H9 (cell line): ENCODE measurements around the gene ETHE1. TPM values are rescaled to one million over a fixed set of nuclear protein-coding genes. Genes with fewer than 3 reads are reported as not detected.

ENCODE experiments used
- DNase-seq: peaks from one replicate; pipeline ENCODE4 v3.0.0-alpha.2; 2017
- H2AFZ ChIP-seq: one replicate; pipeline ENCODE4 v1.6.1; 2013; ENCODE audit warnings: mild to moderate bottlenecking, low read length, control low read depth, moderate library complexity
- H2AK5ac ChIP-seq: 2 replicates; pipeline ENCODE4 v1.6.1; 2013; ENCODE audit warnings: low read length, control low read depth, mixed read lengths; ENCODE audit not compliant: insufficient read length
- H2BK120ac ChIP-seq: one replicate; pipeline ENCODE4 v1.6.1; 2013; ENCODE audit warnings: low read depth, mild to moderate bottlenecking, low read length, control low read depth, inconsistent platforms; ENCODE audit not compliant: poor library complexity, severe bottlenecking
- H2BK12ac ChIP-seq: 2 replicates; pipeline ENCODE4 v1.6.1; 2013; ENCODE audit warnings: low read length, control low read depth, mixed read lengths, low read depth; ENCODE audit not compliant: insufficient read length
- H2BK15ac ChIP-seq: 2 replicates; pipeline ENCODE4 v1.6.1; 2013; ENCODE audit warnings: low read depth, low read length, control low read depth
- H2BK20ac ChIP-seq: one replicate; pipeline ENCODE4 v1.6.1; 2013; ENCODE audit warnings: low read depth, mild to moderate bottlenecking, low read length, control low read depth, inconsistent platforms; ENCODE audit not compliant: poor library complexity, severe bottlenecking
- H2BK5ac ChIP-seq: 2 replicates; pipeline ENCODE4 v1.6.1; 2013; ENCODE audit warnings: low read length, control low read depth, mixed read lengths; ENCODE audit not compliant: insufficient read length
- H3K14ac ChIP-seq: 2 replicates; pipeline ENCODE4 v1.6.1; 2013; ENCODE audit warnings: low read length, control low read depth; ENCODE audit not compliant: insufficient read depth
- H3K18ac ChIP-seq: 2 replicates; pipeline ENCODE4 v1.6.1; 2013; ENCODE audit warnings: low read depth, mild to moderate bottlenecking, mixed read lengths, low read length, control low read depth; ENCODE audit not compliant: insufficient read length
- H3K23ac ChIP-seq: 2 replicates; pipeline ENCODE4 v1.6.1; 2013; ENCODE audit warnings: low read length, control low read depth, mixed read lengths, low read depth; ENCODE audit not compliant: insufficient read length
- H3K23me2 ChIP-seq: 2 replicates; pipeline ENCODE4 v1.6.1; 2013; ENCODE audit warnings: low read depth, mild to moderate bottlenecking, mixed read lengths, low read length, control low read depth; ENCODE audit not compliant: insufficient read length, poor library complexity, severe bottlenecking
- H3K27ac ChIP-seq: 2 replicates; pipeline ENCODE4 v1.5.1; 2013; ENCODE audit warnings: low read length, control low read depth, mixed read lengths, low read depth; ENCODE audit not compliant: insufficient read length
- H3K27me3 ChIP-seq: 2 replicates; pipeline ENCODE4 v1.6.1; 2013; ENCODE audit warnings: low read length, control low read depth, inconsistent platforms; ENCODE audit not compliant: insufficient read depth
- H3K4ac ChIP-seq: 2 replicates; pipeline ENCODE4 v1.6.1; 2013; ENCODE audit warnings: low read depth, mild to moderate bottlenecking, control low read depth, inconsistent platforms, low read length, moderate library complexity
- H3K4me1 ChIP-seq: 2 replicates; pipeline ENCODE4 v1.6.1; 2013; ENCODE audit warnings: low read length, control low read depth, inconsistent platforms; ENCODE audit not compliant: insufficient read depth
- H3K4me2 ChIP-seq: 2 replicates; pipeline ENCODE4 v1.6.1; 2013; ENCODE audit warnings: low read length, control low read depth, mixed read lengths; ENCODE audit not compliant: insufficient read length, insufficient read depth
- H3K56ac ChIP-seq: 2 replicates; pipeline ENCODE4 v1.6.1; 2013; ENCODE audit warnings: low read depth, mild to moderate bottlenecking, mixed read lengths, low read length, control low read depth; ENCODE audit not compliant: insufficient read length
- H3K79me1 ChIP-seq: 2 replicates; pipeline ENCODE4 v1.6.1; 2013; ENCODE audit warnings: low read depth, mild to moderate bottlenecking, moderate library complexity, low read length, control low read depth, inconsistent platforms; ENCODE audit not compliant: insufficient read depth, poor library complexity, severe bottlenecking
- H3K79me2 ChIP-seq: 2 replicates; pipeline ENCODE4 v1.6.1; 2013; ENCODE audit warnings: low read length, control low read depth, inconsistent platforms; ENCODE audit not compliant: insufficient read depth
- H3K9ac ChIP-seq: 2 replicates; pipeline ENCODE4 v1.6.1; 2013; ENCODE audit warnings: low read length, control low read depth, mixed read lengths; ENCODE audit not compliant: insufficient read length; ENCODE audit errors: extremely low read depth
- H3K9me3 ChIP-seq: one replicate; pipeline ENCODE4 v1.6.1; 2013; ENCODE audit warnings: low read depth, low read length, inconsistent platforms; ENCODE audit not compliant: control insufficient read depth
- H3T11ph ChIP-seq: one replicate; pipeline ENCODE4 v1.6.1; 2013; ENCODE audit warnings: mild to moderate bottlenecking, low read length, control low read depth, inconsistent platforms
- H4K20me1 ChIP-seq: one replicate; pipeline ENCODE4 v1.6.1; 2013; ENCODE audit not compliant: control insufficient read depth, insufficient read length, insufficient read depth
- H4K5ac ChIP-seq: 2 replicates; pipeline ENCODE4 v1.6.1; 2013; ENCODE audit warnings: low read depth, mild to moderate bottlenecking, mixed read lengths, low read length, control low read depth; ENCODE audit not compliant: insufficient read length
- H4K8ac ChIP-seq: replicated peaks from 2 replicates; pipeline ENCODE4 v1.6.1; 2013; ENCODE audit warnings: low read length, control low read depth, mixed read lengths, low read depth; ENCODE audit not compliant: insufficient read length
- H4K91ac ChIP-seq: 2 replicates; pipeline ENCODE4 v1.6.1; 2013; ENCODE audit warnings: low read depth, mild to moderate bottlenecking, moderate library complexity, mixed read lengths, low read length, control low read depth; ENCODE audit not compliant: insufficient read length
- H3K27ac Mint-ChIP-seq, 3 experiments: 2 replicates in 2 of 3; 3 replicates in 1 of 3; pipeline ENCODE4 v1.8.0; 2020 to 2021; ENCODE audit warnings: mixed read lengths in 3 of 3, mild to moderate bottlenecking in 1 of 3, moderate library complexity in 1 of 3
- H3K27me3 Mint-ChIP-seq: 2 replicates; pipeline ENCODE4 v1.8.0; 2021; ENCODE audit warnings: low read depth, mild to moderate bottlenecking, moderate library complexity, mixed read lengths
- H3K36me3 Mint-ChIP-seq, 3 experiments: 2 replicates in 2 of 3; 3 replicates in 1 of 3; pipeline ENCODE4 v1.8.0; 2020 to 2021; ENCODE audit warnings: low read depth in 3 of 3, mixed read lengths in 3 of 3; ENCODE audit not compliant: insufficient read depth in 1 of 3
- H3K4me1 Mint-ChIP-seq, 2 experiments: 2 replicates each; pipeline ENCODE4 v1.8.0; 2020; ENCODE audit warnings: mixed read lengths in 2 of 2
- H3K4me3 Mint-ChIP-seq, 2 experiments: 2 replicates in 1 of 2; 3 replicates in 1 of 2; pipeline ENCODE4 v1.8.0; 2020 to 2021; ENCODE audit warnings: mild to moderate bottlenecking in 2 of 2, mixed read lengths in 2 of 2, moderate library complexity in 1 of 2
- H3K9me3 Mint-ChIP-seq, 2 experiments: 2 replicates in 1 of 2; 3 replicates in 1 of 2; pipeline ENCODE4 v1.8.0; 2020; ENCODE audit warnings: mild to moderate bottlenecking in 2 of 2, mixed read lengths in 2 of 2, moderate library complexity in 1 of 2
- CTCF ChIP-seq: fragments of 200-600 bp; sonication (generic); conservative IDR thresholded peaks from 3 replicates; pipeline ENCODE4 v1.8.0; 2021; ENCODE audit warnings: antibody characterized with exemption, mild to moderate bottlenecking
- WGBS: extraction: QIAGEN DNeasy Blood & Tissue Kit; methylation state at CpG from one replicate; pipeline ENCODE4 v1.1.7; 2013; ENCODE audit warnings: missing lambda C conversion rate, low lambda C conversion rate, mixed read lengths; ENCODE audit not compliant: insufficient read length; ENCODE audit errors: extremely low coverage; 5-methylcytosine and 5-hydroxymethylcytosine counted together
- total RNA-seq: library from RNA; stranded (reverse); gene quantifications from 2 replicates; pipeline ENCODE4 v1.2.1, GENCODE V29; 2021

ETHE1 gene
- total RNA-seq, 1 experiment from 2014 or later, result 18.8 TPM

GRCh38 chr19:43501661-43502418 lies 25.2 kb downstream of the ETHE1 start:
- H3K27me3 Mint-ChIP-seq, result peaks cover 12% of the 10 kb centered on the region
- peak overlapping the region; percentile 45 for H3K4me2 ChIP-seq

More at GRCh38 chr19:43501661-43502418, 25.2 kb downstream of the ETHE1 start:
- Histone ChIP-seq H4K5ac (no peak overlapping the region), H2BK5ac (no peak overlapping the region), H2BK12ac (no peak overlapping the region), H4K20me1 (no peaks in the 10 kb centered on the region), H3K56ac (no peak overlapping the region), H2BK120ac (no peak overlapping the region), H3T11ph (no peak overlapping the region), H2AFZ (no peak overlapping the region), H3K9me3 (no peaks in the 10 kb centered on the region), H3K27me3 (peaks cover 4% of the 10 kb centered on the region; the same call in 1 of the 2 replicates), H4K91ac (no peak overlapping the region), H3K14ac (no peak overlapping the region), H3K4me1 (no peaks in the 10 kb centered on the region), H3K79me1 (no peaks in the 10 kb centered on the region), H2BK20ac (no peak overlapping the region), H2AK5ac (no peak overlapping the region), H3K23me2 (peaks cover 21% of the 10 kb centered on the region), H3K27ac (no peak overlapping the region), H3K9ac (no peak overlapping the region), H3K18ac (no peak overlapping the region), H3K4ac (no peak overlapping the region), H2BK15ac (no peak overlapping the region), H3K79me2 (no peaks in the 10 kb centered on the region), H3K23ac (no peak overlapping the region), H4K8ac (no peak overlapping the region)
- Mint-ChIP-seq H3K4me3 (peak overlapping the region in 1 of 2 experiments; percentile 80; a peak in 3 of 5 replicates), H3K4me1 (peaks cover 12 to 25% of the 10 kb centered on the region in 2 experiments), H3K36me3 (peaks cover under 1 to 3% (median 3%) of the 10 kb centered on the region in 3 experiments; a peak in 6 of 7 replicates), H3K9me3 (no peaks in the 10 kb centered on the region; a peak in 1 of 5 replicates), H3K27ac (no peak overlapping the region)
- no CpG with 5 or more reads among the region's 43 CpGs for WGBS
- no peak for TF ChIP-seq CTCF
- DNase-seq, result peak; percentile 86
